NCI-H1105 (cell line): ENCODE data around the gene ZCCHC9.
"Not testable (repeated sequence)": the region's sequence is repeated elsewhere in the genome, so short reads cannot be mapped to it uniquely, and the experiment has no call there.

Experiments
- DNase-seq: peaks from one replicate; lab custom pipeline; 2025; lab: John Stamatoyannopoulos, UW

The ZCCHC9 gene

GRCh38 chr5:81308836-81309235, 7.4 kb downstream of the ZCCHC9 start:
- no peak for DNase-seq

DNA sequence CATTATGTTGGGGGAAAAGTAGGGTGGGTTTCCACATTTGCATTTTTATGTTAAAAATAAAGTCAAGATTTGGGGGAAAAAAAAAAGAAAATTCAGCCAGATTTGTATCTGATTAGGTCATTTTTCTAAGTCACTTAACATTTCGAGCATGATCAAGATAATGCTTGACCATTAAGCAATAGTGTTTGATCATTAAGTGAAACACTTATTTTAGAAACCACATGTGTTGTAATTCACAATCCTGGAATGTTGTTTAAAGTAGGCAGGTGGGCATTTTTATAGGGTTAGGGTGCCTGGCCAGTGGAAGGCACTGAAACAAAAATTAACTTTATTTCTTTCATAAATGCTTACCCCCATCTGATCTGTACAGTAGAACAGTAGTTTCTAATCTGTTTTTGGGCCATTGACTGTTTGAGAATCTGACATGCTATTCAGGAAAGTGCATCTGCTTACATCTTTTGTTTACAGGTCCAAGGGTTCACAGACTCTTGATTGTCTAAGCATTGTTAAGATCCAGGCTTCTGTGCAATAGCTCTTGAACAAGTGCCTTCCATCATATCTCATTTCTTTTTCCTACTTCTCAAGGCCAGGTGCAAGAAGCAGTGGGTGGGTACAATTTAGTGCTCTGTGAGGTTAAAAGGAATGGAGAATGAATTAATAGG, 9.1 kb downstream of the ZCCHC9 start:
- no peak for DNase-seq

DNA sequence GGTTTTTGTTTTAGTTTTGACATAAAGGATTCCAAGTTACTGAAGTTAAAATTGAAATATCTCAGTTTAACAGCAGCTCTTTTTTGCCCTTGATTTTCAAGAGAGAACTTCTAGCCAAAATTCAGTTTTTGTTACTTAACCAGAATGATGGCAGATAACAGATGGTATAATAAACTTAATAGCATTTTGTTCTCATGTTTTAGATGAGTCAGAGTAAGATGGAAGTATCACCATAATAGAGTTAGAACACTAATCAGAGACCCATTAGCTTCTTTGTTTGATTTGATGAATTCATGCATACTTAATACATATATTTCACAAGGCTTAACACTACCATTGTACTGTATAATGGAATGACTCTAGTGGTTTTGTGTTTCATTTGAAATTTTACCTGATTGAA, 11.9 kb downstream of the ZCCHC9 start:
- DNase-seq = no peak

GRCh38 chr5:81313686-81314085, 12.3 kb downstream of the ZCCHC9 start:
- DNase-seq = no peak

DNA sequence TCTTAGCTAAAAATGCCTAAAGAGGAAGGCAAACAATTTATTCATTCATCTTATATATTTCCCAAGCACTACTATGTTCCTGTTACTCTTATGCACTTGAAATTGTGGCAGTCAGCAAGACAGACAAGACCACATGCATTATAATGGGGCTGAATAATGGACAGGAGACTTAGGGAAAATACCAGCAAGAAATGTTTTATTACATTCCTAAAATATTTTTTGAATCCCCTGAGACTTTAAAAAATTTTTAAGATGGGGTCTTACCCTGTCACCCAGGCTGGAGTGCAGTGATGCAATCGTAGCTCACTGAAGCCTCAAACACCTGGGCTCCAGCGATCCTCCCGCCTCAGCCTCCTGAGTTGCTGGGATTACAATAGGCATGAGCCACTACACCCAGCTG, 13.2 kb downstream of the ZCCHC9 start:
- no peak for DNase-seq

- DNase-seq = no peak
Observed at GRCh38 chr5:81315336-81315735, 13.9 kb downstream of the ZCCHC9 start.

DNA sequence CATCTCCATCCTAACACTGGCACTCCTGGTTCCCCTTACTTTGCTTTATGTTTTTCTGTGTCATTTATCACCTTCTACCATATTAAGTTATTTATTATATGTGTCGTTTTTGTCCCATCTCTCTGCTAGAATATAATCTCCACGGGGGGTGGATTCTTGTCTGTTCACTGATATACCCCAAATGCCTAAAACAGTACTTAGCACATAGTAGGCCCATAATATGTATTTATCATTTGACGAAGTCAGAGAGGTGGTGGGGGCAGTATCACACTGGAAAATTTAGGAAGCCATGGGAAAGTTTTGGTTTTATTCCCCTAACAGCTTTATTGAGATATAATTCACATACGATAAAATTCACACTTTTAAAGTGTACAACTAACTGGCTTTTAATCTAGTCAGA, 14.4 kb downstream of the ZCCHC9 start:
- no peak for DNase-seq

- DNase-seq = no peak
Observed at GRCh38 chr5:81316571-81316970, 15.2 kb downstream of the ZCCHC9 start.

DNA sequence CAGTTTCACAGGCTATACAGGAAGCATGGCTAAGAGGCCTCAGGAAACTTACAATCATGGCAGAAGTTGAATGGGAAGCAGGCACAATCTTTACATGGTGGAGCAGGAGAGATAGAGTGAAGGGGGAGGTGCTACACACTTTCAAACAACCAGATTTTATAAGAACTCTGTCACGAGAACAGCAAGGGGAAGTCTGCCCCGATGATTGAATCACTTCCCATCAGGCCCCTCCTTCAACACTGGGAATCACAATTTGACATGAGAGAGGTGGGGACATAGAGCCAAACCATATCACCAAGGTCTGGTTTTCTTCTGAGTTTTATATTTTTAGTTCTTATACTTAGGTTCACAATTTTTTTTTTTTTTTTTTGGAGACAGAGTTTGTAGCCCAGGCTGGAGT, 16.1 kb downstream of the ZCCHC9 start:
- no peak for DNase-seq

DNA sequence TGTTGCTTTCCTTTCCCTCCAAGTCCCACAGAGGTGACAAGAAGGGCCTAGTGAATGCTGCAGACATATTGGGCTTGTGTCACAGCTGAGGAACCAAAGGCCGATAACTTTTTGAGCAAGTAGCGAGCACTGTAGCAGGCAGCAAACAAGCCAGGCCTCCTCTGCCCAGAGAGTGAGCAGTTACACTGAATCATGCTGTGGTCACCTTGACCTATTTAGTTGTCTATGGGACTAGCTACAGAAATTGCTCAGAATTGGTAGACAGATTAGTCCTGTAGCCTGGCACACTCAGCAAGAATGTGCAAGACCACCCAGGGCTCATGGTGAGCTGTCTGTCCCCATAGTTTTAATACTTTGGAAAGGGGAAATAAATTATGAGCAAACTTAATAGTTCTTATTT, 25.2 kb downstream of the ZCCHC9 start:
- no peak for DNase-seq

DNA sequence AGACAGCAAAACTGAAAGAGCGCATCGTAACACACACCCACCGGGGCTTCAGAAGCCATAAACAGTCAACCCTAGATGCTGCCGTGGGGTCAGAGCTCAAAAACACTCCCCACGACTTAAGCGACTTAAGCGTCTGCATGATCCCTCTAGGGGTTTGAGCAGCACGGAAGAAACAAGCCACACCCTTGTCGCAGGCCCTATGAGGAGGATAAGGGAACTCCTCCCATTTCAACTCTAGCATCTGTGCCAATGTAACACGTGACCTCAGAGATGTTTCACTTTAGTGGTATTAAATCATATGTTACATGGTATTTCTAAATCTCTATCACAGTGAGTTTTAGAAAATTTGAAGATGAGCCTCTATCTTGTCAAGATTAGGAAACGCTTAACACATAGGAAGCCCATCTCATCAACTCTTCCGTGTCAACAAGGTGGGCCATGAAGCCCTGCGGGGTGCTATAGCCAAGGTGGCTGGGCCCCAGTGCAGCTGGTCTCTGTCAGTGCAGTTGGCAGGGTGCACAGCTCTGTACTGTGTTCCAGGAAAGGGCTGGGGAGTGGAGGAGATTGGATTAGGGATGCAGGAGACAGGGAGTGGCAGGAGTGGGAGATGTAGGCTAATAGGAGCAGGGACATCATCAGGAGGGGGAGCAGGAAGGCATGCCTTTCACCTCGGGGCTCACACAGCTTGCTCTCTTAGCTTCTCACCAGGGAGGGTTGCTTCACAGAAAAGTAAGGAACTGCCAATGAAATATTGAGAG, 33.1 kb downstream of the ZCCHC9 start:
- no peak for DNase-seq

- no peak for DNase-seq
Observed at GRCh38 chr5:81335946-81336345, 34.6 kb downstream of the ZCCHC9 start.

GRCh38 chr5:81336556-81336955, 35.2 kb downstream of the ZCCHC9 start:
- no peak for DNase-seq

DNA sequence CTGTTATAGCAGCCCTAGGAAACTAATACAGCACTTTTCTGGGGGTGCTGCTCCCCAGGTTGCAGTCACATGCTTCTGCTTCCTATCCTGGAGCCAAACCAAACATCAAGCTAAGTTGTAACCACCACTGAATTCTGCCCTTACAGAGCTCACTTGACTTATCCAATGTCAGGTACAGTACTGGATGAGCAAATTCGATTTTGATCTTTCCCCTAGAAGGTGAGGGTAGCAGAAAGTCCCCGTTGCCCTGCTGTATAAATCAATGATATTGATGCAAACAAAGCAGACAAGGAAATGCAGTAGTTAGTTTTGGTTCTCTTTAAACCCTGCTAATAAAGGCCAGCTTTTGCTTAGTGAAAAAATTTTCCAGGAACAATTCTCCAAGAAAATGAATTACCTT, 36.4 kb downstream of the ZCCHC9 start:
- no peak for DNase-seq

- DNase-seq = not testable (repeated sequence)
Observed at GRCh38 chr5:81338213-81338612, 36.8 kb downstream of the ZCCHC9 start.

DNA sequence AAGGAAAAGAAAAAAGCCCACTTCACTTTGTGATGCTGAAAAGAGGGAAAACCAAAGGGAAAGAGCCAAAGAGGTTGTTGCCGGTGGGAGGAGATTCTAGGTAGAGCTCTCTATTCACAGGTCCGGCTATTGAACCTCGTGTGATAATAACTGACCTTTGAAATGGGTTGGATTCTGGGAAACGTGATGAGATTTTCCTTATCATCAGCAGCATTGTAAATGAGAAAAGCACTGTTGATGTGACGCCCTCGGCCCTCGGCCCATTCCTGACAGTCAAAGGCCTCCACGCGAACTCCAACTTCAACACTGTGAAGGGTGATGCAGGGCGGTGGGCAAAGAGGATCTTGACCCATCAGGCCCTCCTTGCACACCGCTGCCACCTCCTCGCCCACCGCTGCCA, 43.3 kb downstream of the ZCCHC9 start:
- DNase-seq = no peak

DNA sequence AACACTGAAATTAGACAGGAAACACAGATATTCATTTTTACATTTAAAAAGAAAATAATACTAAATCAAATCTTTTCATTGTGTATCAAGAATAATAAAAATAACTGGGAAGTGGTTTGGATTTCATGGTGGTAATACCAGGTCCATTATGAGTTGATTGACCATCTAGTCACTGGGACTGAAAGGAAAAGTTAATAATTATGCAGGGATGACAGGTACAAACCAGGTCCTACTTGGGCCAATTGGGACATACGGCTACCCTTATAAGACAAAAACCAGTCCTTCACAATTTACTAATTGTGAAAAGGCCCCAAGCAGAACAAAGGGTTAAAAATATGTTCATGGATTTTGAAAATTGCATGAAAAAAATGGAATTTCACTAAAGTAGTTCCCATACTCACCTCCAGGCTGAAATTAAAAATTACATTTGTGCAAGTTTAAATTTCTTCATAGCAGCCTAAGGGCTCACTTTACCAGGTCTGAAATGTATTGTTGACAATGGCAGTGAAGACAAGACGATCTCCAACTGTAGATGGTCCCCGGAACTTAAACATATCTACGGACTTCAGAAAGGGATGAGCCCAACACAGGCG, 44.1 kb downstream of the ZCCHC9 start:
- no peak for DNase-seq

GRCh38 chr5:81349161-81349560, 47.8 kb downstream of the ZCCHC9 start:
- no peak for DNase-seq

GRCh38 chr5:81350507-81350906, 49.1 kb downstream of the ZCCHC9 start:
- no peak for DNase-seq

GRCh38 chr5:81353189-81353588, 51.8 kb downstream of the ZCCHC9 start:
- no peak for DNase-seq

GRCh38 chr5:81354093-81354492, 52.7 kb downstream of the ZCCHC9 start:
- DNase-seq = no peak

DNA sequence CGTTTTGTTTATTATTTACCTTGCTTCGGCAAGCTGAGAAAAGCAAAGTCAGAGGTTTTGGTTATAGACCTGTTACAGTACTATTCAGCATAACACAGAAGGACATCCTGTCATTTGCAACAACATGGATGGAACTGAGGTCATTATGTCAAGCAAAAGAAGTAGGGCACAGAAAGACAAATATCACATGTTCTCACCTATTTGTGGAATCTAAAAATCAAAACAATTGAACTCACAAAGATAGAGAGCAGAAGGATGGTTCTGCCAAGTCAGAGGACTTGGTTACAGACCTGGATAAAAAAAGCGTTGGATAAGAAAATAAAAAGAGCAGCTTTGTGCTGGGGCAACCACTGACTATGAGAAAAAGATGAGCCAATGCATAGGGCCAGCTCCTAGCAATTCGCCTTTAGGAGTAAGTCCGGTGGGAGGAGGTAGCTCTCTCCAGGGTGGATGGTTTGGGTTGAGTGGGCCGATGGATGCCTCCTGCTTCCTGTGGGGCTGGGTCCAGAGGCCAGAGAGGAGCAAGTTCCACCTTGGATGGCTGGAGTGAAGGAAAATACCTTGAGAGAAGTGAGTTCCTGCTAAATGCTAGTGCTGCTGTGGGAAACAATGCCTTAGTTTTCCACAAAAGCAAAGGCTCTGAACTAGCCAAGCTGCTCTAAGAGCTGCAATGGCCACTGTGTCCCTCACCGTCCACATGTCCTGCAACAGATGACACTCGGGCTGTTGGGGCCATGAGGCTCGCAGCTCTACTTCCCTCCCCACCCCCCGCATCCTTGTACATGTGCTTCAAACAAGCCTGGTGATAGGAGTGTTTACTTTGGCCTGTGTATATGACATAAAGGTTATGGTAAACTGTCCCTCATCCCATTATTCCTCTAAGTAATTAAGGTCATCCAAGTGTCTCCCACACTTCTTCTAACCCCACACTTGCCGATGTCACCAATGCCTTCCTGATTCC, 54.2 kb downstream of the ZCCHC9 start:
- no peak for DNase-seq
